GM12878 (cell line): Measurements from ENCODE around the gene TPRG1.

Source experiments
- ATF3 ChIP-seq: IDR thresholded peaks from 2 replicates; pipeline ENCODE4 v1.6.1; 2011; ENCODE audit warnings: low read depth, mild to moderate bottlenecking, low read length, moderate library complexity, borderline replicate concordance; ENCODE audit errors: extremely low read depth
- CBX3 ChIP-seq: fragments of 200-600 bp; sonication (generic); IDR thresholded peaks from 2 replicates; pipeline ENCODE4 v1.6.1; 2016; ENCODE audit warnings: low read depth, borderline replicate concordance
- CREM ChIP-seq: IDR thresholded peaks from 2 replicates; pipeline ENCODE4 v1.6.1; 2014; ENCODE audit warnings: antibody characterized with exemption, low read depth
- EP300 ChIP-seq, 2 experiments: fragments of 150-350 bp in 1 of 2; IDR thresholded peaks; 2 replicates each; pipeline ENCODE4 v1.6.1; 2011 to 2012; ENCODE audit warnings: low read depth in 2 of 2, low read length in 2 of 2, borderline replicate concordance in 1 of 2, improper control_type of control experiment in 1 of 2, inconsistent platforms in 1 of 2; ENCODE audit not compliant: control insufficient read depth in 1 of 2
- EZH2 ChIP-seq: IDR thresholded peaks from 2 replicates; pipeline ENCODE4 v1.6.1; 2012; ENCODE audit warnings: low read depth, mild to moderate bottlenecking, control low read depth, inconsistent platforms, low read length, borderline replicate concordance; ENCODE audit not compliant: control insufficient read depth
- JUND ChIP-seq: IDR thresholded peaks from 2 replicates; pipeline ENCODE4 v1.6.1; 2012; ENCODE audit warnings: low read depth, mild to moderate bottlenecking, low read length, improper control_type of control experiment, moderate library complexity
- PML ChIP-seq: IDR thresholded peaks from 2 replicates; pipeline ENCODE4 v1.6.1; 2012; ENCODE audit warnings: low read length, inconsistent platforms
- POLR2A ChIP-seq: IDR thresholded peaks from 2 replicates; pipeline ENCODE4 v1.6.1; 2011; ENCODE audit warnings: low read depth, mild to moderate bottlenecking, low read length
- TBL1XR1 ChIP-seq: IDR thresholded peaks from 2 replicates; pipeline ENCODE4 v1.6.1; 2012; ENCODE audit warnings: low read depth, low read length, improper control_type of control experiment
- YY1 ChIP-seq: IDR thresholded peaks from 2 replicates; pipeline ENCODE4 v1.6.1; 2011; ENCODE audit warnings: low read depth, mild to moderate bottlenecking, low read length
- ZBTB33 ChIP-seq: fragments of 450-650 bp; IDR thresholded peaks from 2 replicates; pipeline ENCODE4 v1.6.1; 2017; ENCODE audit warnings: mild to moderate bottlenecking
- TF ChIP-seq, protein P1 (sequence below), 3 experiments: IDR thresholded peaks in 2 of 3; conservative IDR thresholded peaks in 1 of 3; 2 replicates each; pipeline ENCODE4 v1.5.1; 2011; ENCODE audit warnings: low read depth in 3 of 3, low read length in 3 of 3, mild to moderate bottlenecking in 3 of 3, control low read depth in 2 of 3, moderate library complexity in 2 of 3, inconsistent platforms in 1 of 3, mixed read lengths in 1 of 3; ENCODE audit not compliant: control insufficient read depth in 2 of 3, insufficient read depth in 1 of 3; ENCODE audit errors: extremely low read depth in 1 of 3

GRCh38 chr3:189372243-189372642 is 200.5 kb downstream of the TPRG1 start:
- TF ChIP-seq YY1 (no peak), JUND (no peak), EP300 (IDR thresholded peaks at IDR 0.05; ENCODE audit: borderline replicate concordance in 1 of 2, control insufficient read depth in 1 of 2, low read depth in 2 of 2, low read length in 2 of 2) (no peak), POLR2A (no peak), EZH2 (no peak), ZBTB33 (no peak), CBX3 (no peak), CREM (no peak), PML (no peak), TBL1XR1 (no peak), ATF3 (no peak)
- TF ChIP-seq, protein P1, sequence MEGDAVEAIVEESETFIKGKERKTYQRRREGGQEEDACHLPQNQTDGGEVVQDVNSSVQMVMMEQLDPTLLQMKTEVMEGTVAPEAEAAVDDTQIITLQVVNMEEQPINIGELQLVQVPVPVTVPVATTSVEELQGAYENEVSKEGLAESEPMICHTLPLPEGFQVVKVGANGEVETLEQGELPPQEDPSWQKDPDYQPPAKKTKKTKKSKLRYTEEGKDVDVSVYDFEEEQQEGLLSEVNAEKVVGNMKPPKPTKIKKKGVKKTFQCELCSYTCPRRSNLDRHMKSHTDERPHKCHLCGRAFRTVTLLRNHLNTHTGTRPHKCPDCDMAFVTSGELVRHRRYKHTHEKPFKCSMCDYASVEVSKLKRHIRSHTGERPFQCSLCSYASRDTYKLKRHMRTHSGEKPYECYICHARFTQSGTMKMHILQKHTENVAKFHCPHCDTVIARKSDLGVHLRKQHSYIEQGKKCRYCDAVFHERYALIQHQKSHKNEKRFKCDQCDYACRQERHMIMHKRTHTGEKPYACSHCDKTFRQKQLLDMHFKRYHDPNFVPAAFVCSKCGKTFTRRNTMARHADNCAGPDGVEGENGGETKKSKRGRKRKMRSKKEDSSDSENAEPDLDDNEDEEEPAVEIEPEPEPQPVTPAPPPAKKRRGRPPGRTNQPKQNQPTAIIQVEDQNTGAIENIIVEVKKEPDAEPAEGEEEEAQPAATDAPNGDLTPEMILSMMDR (IDR thresholded peaks at IDR 0.05 in 2 of 3, conservative IDR thresholded peaks at IDR 0.05 in 1 of 3; ENCODE audit: control insufficient read depth in 2 of 3, extremely low read depth in 1 of 3, insufficient read depth in 1 of 3, low read depth in 3 of 3, low read length in 3 of 3) = no peak
